ENCODE data around the gene ANAPC10. TPM values are rescaled to one million over a fixed set of nuclear protein-coding genes. Genes with fewer than 3 reads are reported as not detected.
"Not testable (repeated sequence)": the region's sequence is repeated elsewhere in the genome, so short reads cannot be mapped to it uniquely, and the experiment has no call there.

ANAPC10 gene
- total RNA-seq, 1 donor from 2014 or later, result 27.1 TPM

GRCh38 chr4:145001635-145002034, 96.4 kb downstream of the ANAPC10 start:
- DNase-seq (ENCODE audit: low read depth) (no peak), FAIRE-seq (no peak)
- Histone ChIP-seq H3K36me3 (ENCODE audit: control insufficient read depth, insufficient read depth, low read length) (no peaks in the 10 kb centered on the region), H3K27me3 (ENCODE audit: control insufficient read depth, insufficient read depth, low read length) (no peaks in the 10 kb centered on the region), H3K4me3 (ENCODE audit: low read depth, low read length) (no peak overlapping the region)
- TF ChIP-seq, protein P1, sequence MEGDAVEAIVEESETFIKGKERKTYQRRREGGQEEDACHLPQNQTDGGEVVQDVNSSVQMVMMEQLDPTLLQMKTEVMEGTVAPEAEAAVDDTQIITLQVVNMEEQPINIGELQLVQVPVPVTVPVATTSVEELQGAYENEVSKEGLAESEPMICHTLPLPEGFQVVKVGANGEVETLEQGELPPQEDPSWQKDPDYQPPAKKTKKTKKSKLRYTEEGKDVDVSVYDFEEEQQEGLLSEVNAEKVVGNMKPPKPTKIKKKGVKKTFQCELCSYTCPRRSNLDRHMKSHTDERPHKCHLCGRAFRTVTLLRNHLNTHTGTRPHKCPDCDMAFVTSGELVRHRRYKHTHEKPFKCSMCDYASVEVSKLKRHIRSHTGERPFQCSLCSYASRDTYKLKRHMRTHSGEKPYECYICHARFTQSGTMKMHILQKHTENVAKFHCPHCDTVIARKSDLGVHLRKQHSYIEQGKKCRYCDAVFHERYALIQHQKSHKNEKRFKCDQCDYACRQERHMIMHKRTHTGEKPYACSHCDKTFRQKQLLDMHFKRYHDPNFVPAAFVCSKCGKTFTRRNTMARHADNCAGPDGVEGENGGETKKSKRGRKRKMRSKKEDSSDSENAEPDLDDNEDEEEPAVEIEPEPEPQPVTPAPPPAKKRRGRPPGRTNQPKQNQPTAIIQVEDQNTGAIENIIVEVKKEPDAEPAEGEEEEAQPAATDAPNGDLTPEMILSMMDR (IDR thresholded peaks at IDR 0.05; ENCODE audit: insufficient read depth, low read length, severe bottlenecking), result no peak

DNA sequence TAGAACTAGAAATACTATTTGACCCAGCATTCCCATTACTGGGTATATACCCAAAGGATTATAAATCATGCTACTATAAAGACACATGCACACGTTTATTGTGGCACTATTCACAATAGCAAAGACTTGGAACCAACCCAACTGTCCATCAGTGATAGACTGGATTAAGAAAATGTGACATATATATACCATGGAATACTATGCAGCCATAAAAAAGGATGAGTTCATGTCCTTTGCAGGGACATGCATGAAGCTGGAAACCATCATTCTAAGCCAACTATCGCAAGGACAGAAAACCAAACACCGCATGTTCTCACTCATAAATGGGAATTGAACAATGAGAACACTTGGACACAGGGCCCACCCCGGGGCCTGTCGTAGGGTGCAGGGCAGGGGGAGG, 97.3 kb downstream of the ANAPC10 start:
- H3K36me3 ChIP-seq (ENCODE audit: control insufficient read depth, insufficient read depth, low read length); H3K27me3 ChIP-seq (ENCODE audit: control insufficient read depth, insufficient read depth, low read length); FAIRE-seq; H3K4me3 ChIP-seq (ENCODE audit: low read depth, low read length); DNase-seq (ENCODE audit: low read depth): not testable (repeated sequence)

- DNase-seq (ENCODE audit: low read depth) (no peak), FAIRE-seq (no peak)
- no peaks in the 10 kb centered on the region for H3K36me3 ChIP-seq (ENCODE audit: control insufficient read depth, insufficient read depth, low read length)
- no peak overlapping the region for H3K4me3 ChIP-seq (ENCODE audit: low read depth, low read length)
- TF ChIP-seq, protein P1 (IDR thresholded peaks at IDR 0.05; ENCODE audit: insufficient read depth, low read length, severe bottlenecking), result no peak
- no peaks in the 10 kb centered on the region for H3K27me3 ChIP-seq (ENCODE audit: control insufficient read depth, insufficient read depth, low read length)
These were observed 108.7 kb downstream of the ANAPC10 start for GRCh38 chr4:144989306-144989705.

DNA sequence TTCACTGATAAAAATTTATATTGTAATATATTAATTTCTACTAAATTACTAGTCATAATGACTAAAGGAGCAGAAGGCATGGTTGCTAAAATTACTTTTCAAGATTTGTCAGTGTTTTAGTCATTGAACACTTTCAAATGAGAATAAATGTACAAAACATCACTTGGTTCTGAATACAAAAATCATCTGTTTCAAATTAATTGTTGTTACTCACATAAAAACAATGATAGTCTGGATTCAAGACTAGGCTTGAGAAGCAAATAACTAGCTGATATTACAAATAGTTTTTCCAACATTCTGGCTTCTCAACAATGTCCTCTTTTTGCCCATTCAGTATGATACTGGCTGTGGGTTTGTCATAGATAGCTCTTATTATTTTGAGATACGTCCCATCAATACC, 112.5 kb downstream of the ANAPC10 start:
- TF ChIP-seq, protein P1 (IDR thresholded peaks at IDR 0.05; ENCODE audit: insufficient read depth, low read length, severe bottlenecking), result no peak
- H3K27me3 ChIP-seq (ENCODE audit: control insufficient read depth, insufficient read depth, low read length), result no peaks in the 10 kb centered on the region
- FAIRE-seq, result no peak
- H3K36me3 ChIP-seq (ENCODE audit: control insufficient read depth, insufficient read depth, low read length), result no peaks in the 10 kb centered on the region
- no peak overlapping the region for H3K4me3 ChIP-seq (ENCODE audit: low read depth, low read length)
- DNase-seq (ENCODE audit: low read depth), result no peak

DNA sequence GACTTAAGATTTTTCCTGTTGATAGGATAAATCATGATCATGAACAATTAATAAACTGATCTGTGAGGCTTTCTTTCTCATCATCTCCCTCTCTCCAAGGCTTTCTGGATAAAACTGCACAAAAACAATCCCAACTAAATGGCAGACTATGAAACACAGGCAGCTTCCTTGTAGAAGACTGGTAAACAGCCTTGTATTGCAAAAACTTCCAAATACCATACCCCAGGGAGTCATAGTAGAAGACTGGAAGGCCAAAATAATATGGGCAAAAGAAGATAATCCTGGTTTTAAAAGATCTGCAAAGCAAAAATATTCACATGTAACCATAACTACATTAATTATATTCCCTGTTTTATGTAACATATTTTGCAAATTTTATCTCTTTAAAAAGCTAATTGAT, 113.0 kb downstream of the ANAPC10 start:
- TF ChIP-seq, protein P1 (IDR thresholded peaks at IDR 0.05; ENCODE audit: insufficient read depth, low read length, severe bottlenecking), result no peak
- FAIRE-seq (no peak), DNase-seq (ENCODE audit: low read depth) (no peak)

DNA sequence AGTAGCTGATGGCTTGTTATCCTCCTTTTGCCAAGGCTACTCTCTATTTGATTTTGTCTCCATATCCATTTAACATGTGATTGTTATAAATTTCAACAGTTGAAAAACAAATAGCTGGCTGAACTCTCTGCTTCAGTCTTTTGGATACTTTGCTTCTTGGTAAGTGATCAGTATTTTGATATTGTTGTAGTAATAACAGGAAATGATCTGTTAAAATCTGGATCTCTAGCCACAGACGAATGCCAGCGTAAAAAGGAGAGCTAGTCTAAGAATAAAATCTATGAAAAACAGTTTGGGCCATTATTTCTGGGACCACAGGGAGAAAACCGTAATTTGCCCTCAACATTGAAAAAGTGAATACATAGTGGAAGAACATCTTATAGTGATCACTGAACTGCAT, 113.8 kb downstream of the ANAPC10 start:
- TF ChIP-seq, protein P1 (IDR thresholded peaks at IDR 0.05; ENCODE audit: insufficient read depth, low read length, severe bottlenecking), result no peak
- Histone ChIP-seq H3K27me3 (ENCODE audit: control insufficient read depth, insufficient read depth, low read length) (no peaks in the 10 kb centered on the region), H3K4me3 (ENCODE audit: low read depth, low read length) (no peak overlapping the region), H3K36me3 (ENCODE audit: control insufficient read depth, insufficient read depth, low read length) (no peaks in the 10 kb centered on the region)
- DNase-seq (ENCODE audit: low read depth), result no peak
- no peak for FAIRE-seq

More for the DNA sequence above, 113.0 kb downstream of the ANAPC10 start:
- no peak overlapping the region for H3K4me3 ChIP-seq (ENCODE audit: low read depth, low read length)
- H3K27me3 ChIP-seq (ENCODE audit: control insufficient read depth, insufficient read depth, low read length), result no peaks in the 10 kb centered on the region
- H3K36me3 ChIP-seq (ENCODE audit: control insufficient read depth, insufficient read depth, low read length), result no peaks in the 10 kb centered on the region
